B cell (primary cell): ENCODE results near the gene MPZ. TPM values are rescaled to one million over a fixed set of nuclear protein-coding genes. Genes with fewer than 3 reads are reported as not detected.

Experiments
- ATAC-seq: fragments of 200-7000 bp; cut with Tn5 transposase; one replicate; pipeline ENCODE4 v1.10.0; 2021; ENCODE audit warnings: low read depth, mild to moderate bottlenecking, moderate number of reproducible peaks, moderate library complexity
- CTCF ChIA-PET: fragments of 350-600 bp; sonication (Branson Sonifier 250); formaldehyde crosslinking; loops from one replicate; lab custom pipeline; 2021; ENCODE audit warnings: antibody characterized with exemption, inconsistent platforms; lab: Charles Lee
- POLR2A ChIA-PET: fragments of 350-600 bp; sonication (Branson Sonifier 250); formaldehyde crosslinking; loops from one replicate; lab custom pipeline; 2021; ENCODE audit warnings: antibody characterized with exemption; lab: Charles Lee
- DNase-seq: peaks from one replicate; pipeline ENCODE4 v3.0.0; 2013
- H2AFZ ChIP-seq: 2 replicates; pipeline ENCODE4 v1.6.1; 2012; ENCODE audit warnings: mild to moderate bottlenecking, low read depth, low read length; ENCODE audit not compliant: insufficient read depth, poor library complexity, severe bottlenecking
- H3K27ac ChIP-seq, 2 donors: 1 replicate in 1 of 2; 2 replicates in 1 of 2; pipeline ENCODE4 v1.5.1; 2012 to 2013; ENCODE audit warnings: low read length in 2 of 2, mild to moderate bottlenecking in 2 of 2, moderate library complexity in 1 of 2
- H3K27me3 ChIP-seq, 4 experiments: fragments of 200-600 bp in 1 of 4; sonication (generic) in 1 of 4; replicated peaks in 1 of 4; 1 replicate in 2 of 4; 2 replicates in 2 of 4; pipeline versions ENCODE4 v1.6.1 to v1.7.0; 2013 to 2016; ENCODE audit warnings: low read length in 3 of 4, mild to moderate bottlenecking in 2 of 4, mixed read lengths in 1 of 4, moderate library complexity in 1 of 4; ENCODE audit not compliant: insufficient read depth in 4 of 4, control insufficient read depth in 3 of 4; ENCODE audit errors: control extremely low read depth in 1 of 4
- H3K36me3 ChIP-seq, 2 experiments: replicated peaks in 1 of 2; 1 replicate in 1 of 2; 2 replicates in 1 of 2; pipeline versions ENCODE4 v1.6.1 to v1.7.1; 2013; ENCODE audit warnings: low read length in 1 of 2; ENCODE audit not compliant: insufficient read depth in 2 of 2, control insufficient read depth in 1 of 2; ENCODE audit errors: control extremely low read depth in 1 of 2, extremely low read depth in 1 of 2
- H3K4me1 ChIP-seq, 2 donors: fragments of 200-600 bp in 1 of 2; sonication (generic) in 1 of 2; 1 replicate in 1 of 2; 2 replicates in 1 of 2; pipeline versions ENCODE4 v1.5.1 to v1.6.1; 2013 to 2017; ENCODE audit warnings: low read length in 2 of 2; ENCODE audit not compliant: control insufficient read depth in 2 of 2, insufficient read depth in 2 of 2
- H3K4me2 ChIP-seq: replicated peaks from 2 replicates; pipeline ENCODE3; 2012; ENCODE audit warnings: mild to moderate bottlenecking, low read depth, low read length; ENCODE audit not compliant: poor library complexity, severe bottlenecking
- H3K4me3 ChIP-seq, 5 experiments: fragments of 200-600 bp in 1 of 5; sonication (generic) in 1 of 5; 1 replicate in 3 of 5; 2 replicates in 2 of 5; pipeline versions ENCODE4 v1.5.1 to v1.7.0; 2011 to 2016; ENCODE audit warnings: low read length in 4 of 5, mild to moderate bottlenecking in 4 of 5, low read depth in 2 of 5, control low read depth in 1 of 5, moderate library complexity in 1 of 5; ENCODE audit not compliant: insufficient read depth in 1 of 5; ENCODE audit errors: control extremely low read depth in 1 of 5, extremely low read depth in 1 of 5
- H3K79me2 ChIP-seq: fragments of 200-600 bp; sonication (generic); one replicate; pipeline ENCODE4 v1.6.0; 2016; ENCODE audit warnings: low read length; ENCODE audit not compliant: control insufficient read depth, insufficient read depth
- H3K9ac ChIP-seq: fragments of 200-600 bp; sonication (generic); 2 replicates; pipeline ENCODE4 v1.6.1; 2017; ENCODE audit warnings: mild to moderate bottlenecking, low read length, moderate library complexity
- H3K9me3 ChIP-seq, 3 donors: one replicate each; pipeline versions ENCODE4 v1.6.1 to v1.7.1; 2013; ENCODE audit warnings: low read length in 2 of 3; ENCODE audit not compliant: control insufficient read depth in 2 of 3, insufficient read depth in 1 of 3; ENCODE audit errors: control extremely low read depth in 1 of 3
- H4K20me1 ChIP-seq: 2 replicates; pipeline ENCODE4 v1.6.0; 2012; ENCODE audit warnings: mild to moderate bottlenecking, low read length; ENCODE audit not compliant: insufficient read depth, control insufficient read depth, poor library complexity, severe bottlenecking
- H3K27ac Mint-ChIP-seq: one replicate; pipeline ENCODE4 v1.8.0; 2021; ENCODE audit warnings: mixed read lengths
- H3K27me3 Mint-ChIP-seq: one replicate; pipeline ENCODE4 v1.8.0; 2021; ENCODE audit warnings: mixed read lengths
- H3K4me1 Mint-ChIP-seq: one replicate; pipeline ENCODE4 v1.8.0; 2021; ENCODE audit warnings: mixed read lengths
- H3K4me3 Mint-ChIP-seq: one replicate; pipeline ENCODE4 v1.8.0; 2021; ENCODE audit warnings: mixed read lengths
- H3K9me3 Mint-ChIP-seq: one replicate; pipeline ENCODE4 v1.8.0; 2022; ENCODE audit warnings: mixed read lengths; ENCODE audit not compliant: insufficient read depth
- EZH2 ChIP-seq: IDR thresholded peaks from 2 replicates; pipeline ENCODE4 v1.6.1; 2012; ENCODE audit warnings: borderline replicate concordance, low read depth, mild to moderate bottlenecking, moderate library complexity, low read length; ENCODE audit not compliant: insufficient read depth, poor library complexity, severe bottlenecking
- WGBS: methylation state at CpG from one replicate; pipeline ENCODE4 v1.1.5; 2013; ENCODE audit warnings: missing lambda C conversion rate; ENCODE audit not compliant: insufficient coverage; 5-methylcytosine and 5-hydroxymethylcytosine counted together
- intact Hi-C: fragments of 100-400 bp; cut with micrococcal nuclease; formaldehyde crosslinking; loops from one replicate; pipeline ENCODE4 v1.10.0; 2022
- polyA plus RNA-seq: library from polyadenylated mRNA; depleted of rRNA; stranded (reverse); fragments of >200 nt; gene quantifications from 2 replicates; pipeline ENCODE4 v1.2.3, GENCODE V29; 2012
- total RNA-seq, 2 donors: library from RNA; stranded (reverse); fragments of 120-200 nt in 1 of 2; gene quantifications; 1 replicate in 1 of 2; 2 replicates in 1 of 2; pipeline versions ENCODE4 v1.2.3 to v1.2.4, GENCODE V29; 2013 to 2022
- TF ChIP-seq, protein P1 (sequence below): fragments of 200-600 bp; IDR thresholded peaks from one replicate; pipeline ENCODE4 v1.8.0; 2022; ENCODE audit warnings: antibody characterized with exemption, mild to moderate bottlenecking

Gene MPZ
- total and polyA plus RNA-seq, 2 donors (not counting 1 experiment from before 2014, with no cell fraction given), result 4.3 to 12.9 TPM

DNA sequence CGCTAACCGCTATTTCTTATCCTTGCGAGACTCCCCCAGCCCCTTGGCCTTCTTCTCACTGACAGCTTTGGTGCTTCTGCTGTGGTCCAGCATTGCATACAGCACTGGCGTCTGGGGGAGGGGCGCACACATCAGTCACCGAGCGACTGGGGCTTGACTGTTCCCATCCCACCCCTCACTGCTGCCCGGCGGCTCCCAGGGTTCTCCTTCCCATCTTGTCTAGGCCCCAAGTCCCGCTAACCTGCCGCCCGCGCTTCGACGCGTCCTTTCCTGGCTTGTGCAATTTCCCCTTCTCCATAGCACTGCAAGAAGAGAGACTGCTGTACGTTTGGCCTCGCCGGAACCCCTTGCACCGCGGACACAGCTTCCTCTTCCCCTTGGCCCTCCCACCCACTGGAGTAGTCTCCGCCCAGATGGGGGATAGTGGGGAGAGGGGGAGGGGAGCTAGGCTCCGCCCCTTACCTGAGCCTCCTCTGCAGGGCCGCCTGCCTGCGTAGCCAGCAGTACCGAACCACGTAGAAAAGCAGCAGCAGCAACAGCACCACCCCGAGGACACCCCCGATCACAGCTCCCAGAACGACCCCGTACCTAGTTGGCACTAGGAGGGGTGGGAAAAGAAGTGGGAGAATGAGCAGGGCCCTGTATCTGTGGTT, 3.8 kb downstream of the MPZ start:
- Histone ChIP-seq H3K27ac (peak overlapping the region; percentile 59 to 72), H3K27me3 (no peaks in the 10 kb centered on the region), H3K9me3 (no peaks in the 10 kb centered on the region), H3K79me2 (peaks cover 24% of the 10 kb centered on the region), H4K20me1 (peaks cover 24% of the 10 kb centered on the region), H3K36me3 (peaks cover 0 to 7% of the 10 kb centered on the region in 2 experiments), H3K4me3 (peak overlapping the region; percentile 66 to 91 (median 80)), H3K4me2 (peak overlapping the region; percentile 97), H3K4me1 (peaks cover 26% of the 10 kb centered on the region in 2 donors), H3K9ac (peak overlapping the region; percentile 88), H2AFZ (peak overlapping the region; percentile 90)
- Mint-ChIP-seq H3K9me3 (no peaks in the 10 kb centered on the region), H3K27me3 (no peaks in the 10 kb centered on the region), H3K4me1 (peaks cover 42% of the 10 kb centered on the region), H3K27ac (peak overlapping the region; percentile 93), H3K4me3 (peak overlapping the region; percentile 97)
- WGBS, result 0% methylated on average over 19 of the region's 31 CpGs
- CTCF ChIA-PET, result interaction anchor here (0.7 to 3.4 kb wide), 10 partner anchors 9 to 120 kb away, joined by 3 to 20 read pairs (median 4); partner anchors contain the start of gene TOMM40L
- ATAC-seq (peak; percentile 89), DNase-seq (peak; percentile 93)
- POLR2A ChIA-PET, result interaction anchor here (0.5 to 1.4 kb wide), 6 partner anchors 9 to 328 kb away, joined by 3 to 9 read pairs (median 6); partner anchors contain the start of genes NDUFS2, SDHC and TOMM40L
- intact Hi-C loops, result loop anchor here (1.0 to 5.0 kb wide), 6 partner anchors 8 to 208 kb away; partner anchors contain the start of genes CFAP126, KLHDC9, NDUFS2 and SDHC
- TF ChIP-seq, protein P1, sequence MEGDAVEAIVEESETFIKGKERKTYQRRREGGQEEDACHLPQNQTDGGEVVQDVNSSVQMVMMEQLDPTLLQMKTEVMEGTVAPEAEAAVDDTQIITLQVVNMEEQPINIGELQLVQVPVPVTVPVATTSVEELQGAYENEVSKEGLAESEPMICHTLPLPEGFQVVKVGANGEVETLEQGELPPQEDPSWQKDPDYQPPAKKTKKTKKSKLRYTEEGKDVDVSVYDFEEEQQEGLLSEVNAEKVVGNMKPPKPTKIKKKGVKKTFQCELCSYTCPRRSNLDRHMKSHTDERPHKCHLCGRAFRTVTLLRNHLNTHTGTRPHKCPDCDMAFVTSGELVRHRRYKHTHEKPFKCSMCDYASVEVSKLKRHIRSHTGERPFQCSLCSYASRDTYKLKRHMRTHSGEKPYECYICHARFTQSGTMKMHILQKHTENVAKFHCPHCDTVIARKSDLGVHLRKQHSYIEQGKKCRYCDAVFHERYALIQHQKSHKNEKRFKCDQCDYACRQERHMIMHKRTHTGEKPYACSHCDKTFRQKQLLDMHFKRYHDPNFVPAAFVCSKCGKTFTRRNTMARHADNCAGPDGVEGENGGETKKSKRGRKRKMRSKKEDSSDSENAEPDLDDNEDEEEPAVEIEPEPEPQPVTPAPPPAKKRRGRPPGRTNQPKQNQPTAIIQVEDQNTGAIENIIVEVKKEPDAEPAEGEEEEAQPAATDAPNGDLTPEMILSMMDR, result peak; percentile 49
- TF ChIP-seq EZH2, result no peak
